ENCODE data around the gene REEP1. TPM values are rescaled to one million over a fixed set of nuclear protein-coding genes. Genes with fewer than 3 reads are reported as not detected.

REEP1 gene
- total RNA-seq, 2 experiments from 2014 or later: not detected

DNA sequence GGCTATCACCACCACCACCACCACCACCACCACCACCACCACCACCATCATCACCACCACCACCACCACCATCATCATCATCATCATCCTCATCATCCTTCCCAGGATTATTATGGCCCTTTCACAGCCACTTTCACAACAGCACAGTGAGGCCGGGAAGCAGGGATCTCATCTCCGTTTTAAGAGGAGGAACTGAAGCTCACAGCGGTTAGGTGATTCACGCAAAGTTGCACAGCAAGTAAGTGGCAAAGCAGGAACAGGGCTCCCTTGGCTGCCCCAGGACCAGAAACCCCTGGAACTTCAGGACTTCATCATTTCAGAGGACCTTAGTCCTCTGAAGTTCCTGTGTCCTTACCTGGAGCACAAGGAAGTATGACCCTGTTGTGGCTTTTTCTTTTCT lies 111.4 kb downstream of the REEP1 start:
- peak; percentile 28 for DNase-seq (ENCODE audit: low spot score)
- H2AFZ ChIP-seq (ENCODE audit: low read length): no peak overlapping the region
- H3K4me3 ChIP-seq (ENCODE audit: low read depth, low read length, poor library complexity, severe bottlenecking): no peak overlapping the region
- CTCF ChIA-PET (ENCODE audit: unreplicated experiment): interaction anchor here (0.9 kb wide), 1 partner anchor 10 kb away, joined by 3 read pairs; no protein-coding TSS in a partner anchor
- no peaks in the 10 kb centered on the region for H3K9me3 ChIP-seq (ENCODE audit: low read length)
- H3K4me1 ChIP-seq (ENCODE audit: insufficient read depth, low read length, poor library complexity, severe bottlenecking): peaks cover 59% of the 10 kb centered on the region
- no TSS peak for BruUV-seq (replicated peaks)
- TF ChIP-seq CTCF (conservative IDR thresholded peaks at IDR 0.05; ENCODE audit: low read length) (no peak), EZH2phosphoT487 (IDR thresholded peaks at IDR 0.05; ENCODE audit: borderline replicate concordance, low read depth, low read length) (no peak)
- intact Hi-C loops (cut with micrococcal nuclease; ENCODE audit: unreplicated experiment): loop anchor here (10.0 kb wide), 1 partner anchor 219 kb away; the partner anchor contains the start of gene KDM3A
- H3K79me2 ChIP-seq (ENCODE audit: insufficient read depth, low read depth, low read length): no peaks in the 10 kb centered on the region
- no peaks in the 10 kb centered on the region for H3K36me3 ChIP-seq (ENCODE audit: insufficient read depth, low read length)
- H4K20me1 ChIP-seq (ENCODE audit: insufficient read depth, low read length): no peaks in the 10 kb centered on the region
- H3K9me2 ChIP-seq (ENCODE audit: insufficient read depth, low read length): no peaks in the 10 kb centered on the region
- H3K27ac ChIP-seq (ENCODE audit: low read depth, low read length, poor library complexity, severe bottlenecking): no peak overlapping the region
- POLR2A ChIA-PET: interaction anchor here (0.6 to 1.3 kb wide), 2 partner anchors 11 to 12 kb away, joined by 4 to 5 read pairs; no protein-coding TSS in a partner anchor
- peak overlapping the region; percentile 33 for H3K4me2 ChIP-seq (ENCODE audit: low read length)

DNA sequence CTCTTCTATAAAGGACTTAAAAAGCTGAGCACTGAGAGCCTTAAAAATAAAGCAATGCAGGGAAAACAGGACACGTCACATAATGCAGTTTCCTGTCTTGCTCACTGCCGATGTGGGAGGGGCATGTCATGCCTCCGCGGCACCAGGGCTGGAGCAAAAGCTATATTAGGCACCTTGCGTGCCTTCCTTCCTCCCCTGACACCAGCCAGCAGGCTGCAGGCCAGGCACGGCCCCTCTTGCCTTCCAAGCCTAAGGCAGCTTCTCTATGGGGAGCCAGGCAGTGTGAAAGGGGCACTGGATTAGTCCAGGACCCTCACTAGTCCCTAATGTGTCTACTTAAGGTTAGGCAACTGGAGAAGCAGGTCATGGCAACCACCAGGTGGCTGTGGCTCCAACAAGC lies 111.8 kb downstream of the REEP1 start:
- ChIA-PET CTCF (ENCODE audit: unreplicated experiment) (interaction anchor here (0.9 kb wide), 1 partner anchor 10 kb away, joined by 3 read pairs; no protein-coding TSS in a partner anchor), POLR2A (interaction anchor here (0.7 to 1.3 kb wide), 4 partner anchors 9 to 18 kb away, joined by 3 to 4 read pairs (median 3); no protein-coding TSS in a partner anchor)
- no TSS peak for BruUV-seq (replicated peaks)
- H4K20me1 ChIP-seq (ENCODE audit: insufficient read depth, low read length): no peaks in the 10 kb centered on the region
- peaks cover 59% of the 10 kb centered on the region for H3K4me1 ChIP-seq (ENCODE audit: insufficient read depth, low read length, poor library complexity, severe bottlenecking)
- TF ChIP-seq CTCF (conservative IDR thresholded peaks at IDR 0.05; ENCODE audit: low read length): no peak
- TF ChIP-seq EZH2phosphoT487 (IDR thresholded peaks at IDR 0.05; ENCODE audit: borderline replicate concordance, low read depth, low read length): no peak
- no peak overlapping the region for H3K27ac ChIP-seq (ENCODE audit: low read depth, low read length, poor library complexity, severe bottlenecking)
- peak; percentile 64 for DNase-seq (ENCODE audit: low spot score)
- no peak overlapping the region for H3K4me3 ChIP-seq (ENCODE audit: low read depth, low read length, poor library complexity, severe bottlenecking)
- no peaks in the 10 kb centered on the region for H3K79me2 ChIP-seq (ENCODE audit: insufficient read depth, low read depth, low read length)
- H3K4me2 ChIP-seq (ENCODE audit: low read length): peak overlapping the region; percentile 49
- H2AFZ ChIP-seq (ENCODE audit: low read length): peak overlapping the region; percentile 39; the same call in 1 of the 2 replicates
- H3K9me2 ChIP-seq (ENCODE audit: insufficient read depth, low read length): no peaks in the 10 kb centered on the region
- no peaks in the 10 kb centered on the region for H3K36me3 ChIP-seq (ENCODE audit: insufficient read depth, low read length)
- intact Hi-C loops (cut with micrococcal nuclease; ENCODE audit: unreplicated experiment): loop anchor here (10.0 kb wide), 1 partner anchor 219 kb away; the partner anchor contains the start of gene KDM3A
- no peaks in the 10 kb centered on the region for H3K9me3 ChIP-seq (ENCODE audit: low read length)
